Omental fat pad (tissue), 4 donors: ENCODE measurements around the gene USP15. TPM values are rescaled to one million over a fixed set of nuclear protein-coding genes. Genes with fewer than 3 reads are reported as not detected.

Source experiments
- ATAC-seq: fragments of 150-250 bp; one replicate; pipeline ENCODE4 v1.9.1; 2016; ENCODE audit warnings: mild to moderate bottlenecking, moderate library complexity; ENCODE audit not compliant: low FRiP score
- DNase-seq: peaks from one replicate; pipeline ENCODE4 v3.0.0-alpha.2; 2019; ENCODE audit warnings: low spot score
- CTCF ChIP-seq, 3 donors: fragments of 450-650 bp; IDR thresholded peaks; one replicate each; pipeline ENCODE4 v1.5.1; 2016 to 2017; ENCODE audit warnings: antibody characterized with exemption in 3 of 3, mild to moderate bottlenecking in 3 of 3, moderate library complexity in 2 of 3
- total RNA-seq, 4 donors: library from RNA; depleted of rRNA; stranded (reverse); fragments of >200 nt; gene quantifications; one replicate each; pipeline ENCODE4 v1.1.0, GENCODE V29; 2016

Gene USP15
- total RNA-seq, 4 donors from 2014 or later = 80.4 to 159 (median 111) TPM

- DNase-seq (no peak), ATAC-seq (no peak)
- TF ChIP-seq CTCF (IDR thresholded peaks at IDR 0.05) = no peak
Measured at GRCh38 chr12:62313727-62314380, 53.6 kb downstream of the USP15 start.

GRCh38 chr12:62317017-62317416 lies 56.8 kb downstream of the USP15 start:
- no peak for ATAC-seq
- TF ChIP-seq CTCF (IDR thresholded peaks at IDR 0.05) = no peak
- no peak for DNase-seq

- DNase-seq (no peak), ATAC-seq (no peak)
- TF ChIP-seq CTCF (IDR thresholded peaks at IDR 0.05) = no peak
Measured at GRCh38 chr12:62319058-62319457, 58.9 kb downstream of the USP15 start.

GRCh38 chr12:62320054-62320453 lies 59.9 kb downstream of the USP15 start:
- DNase-seq = no peak
- no peak for TF ChIP-seq CTCF (IDR thresholded peaks at IDR 0.05)
- no peak for ATAC-seq

GRCh38 chr12:62323386-62323785 lies 63.2 kb downstream of the USP15 start:
- no peak for TF ChIP-seq CTCF (IDR thresholded peaks at IDR 0.05)
- ATAC-seq (no peak), DNase-seq (no peak)

GRCh38 chr12:62328296-62328921 lies 68.2 kb downstream of the USP15 start:
- no peak for TF ChIP-seq CTCF (IDR thresholded peaks at IDR 0.05)
- DNase-seq = no peak
- ATAC-seq = no peak

- TF ChIP-seq CTCF (IDR thresholded peaks at IDR 0.05) = no peak
- DNase-seq (no peak), ATAC-seq (no peak)
Measured at GRCh38 chr12:62331306-62331705, 71.1 kb downstream of the USP15 start.
